ENCODE measurements around the gene NHS.
"Not testable (repeated sequence)": the region's sequence is repeated elsewhere in the genome, so short reads cannot be mapped to it uniquely, and the experiment has no call there.

NHS gene

DNA sequence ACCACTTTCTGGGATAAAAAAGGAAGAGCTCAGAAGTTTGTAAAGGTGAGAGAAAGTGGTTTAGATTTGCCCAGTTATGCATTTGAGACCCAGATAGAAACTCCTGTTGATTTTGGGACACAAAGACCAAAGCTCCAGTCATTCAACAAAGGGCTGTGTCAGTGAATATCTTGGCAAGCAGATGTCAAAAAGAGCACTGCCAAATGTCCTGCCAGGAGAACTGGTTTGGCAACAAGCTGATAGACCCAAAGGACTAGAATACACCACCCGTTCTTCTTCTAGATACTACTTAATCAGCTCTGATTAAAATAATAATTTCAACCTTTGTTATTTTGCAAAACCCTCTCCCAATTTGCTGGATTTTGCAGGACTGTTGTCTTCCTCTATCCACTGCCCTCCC is 121.4 kb downstream of the NHS start:
- Histone ChIP-seq H3K9me3 (ENCODE audit: control insufficient read depth, low read length) (no peaks in the 10 kb centered on the region), H3K36me3 (ENCODE audit: control insufficient read depth, insufficient read depth, low read length, severe bottlenecking) (no peaks in the 10 kb centered on the region), H3K4me1 (ENCODE audit: control insufficient read depth, insufficient read depth, low read length) (peaks cover 32% of the 10 kb centered on the region), H3K9ac (ENCODE audit: low read length) (no peak overlapping the region), H3K4me3 (ENCODE audit: low read length) (no peak overlapping the region), H3K27me3 (replicated peaks; ENCODE audit: control insufficient read depth, insufficient read depth, low read length) (no peaks in the 10 kb centered on the region)
- no peak for DNase-seq (ENCODE audit: low read depth)

DNA sequence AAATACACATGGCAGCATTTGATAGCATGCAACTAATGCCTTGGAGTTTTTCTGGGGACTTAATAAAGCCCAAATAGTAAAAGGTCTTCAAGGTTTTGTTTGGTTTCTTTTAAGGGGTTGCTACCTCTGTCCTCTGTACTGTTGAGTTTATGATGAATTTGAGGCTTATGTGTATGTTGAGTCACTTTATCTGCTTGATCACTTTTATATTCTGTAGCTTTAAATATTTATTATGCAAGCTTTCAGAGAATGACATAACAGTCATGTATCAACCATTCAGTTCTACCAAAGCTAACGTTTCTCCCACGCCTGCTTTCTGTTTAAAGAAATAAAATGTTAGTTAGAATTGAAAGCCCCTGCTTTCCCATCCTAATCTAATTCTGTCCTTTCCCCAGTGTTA is 122.2 kb downstream of the NHS start:
- Histone ChIP-seq H3K9ac (ENCODE audit: low read length) (no peak overlapping the region), H3K4me1 (ENCODE audit: control insufficient read depth, insufficient read depth, low read length) (peaks cover 32% of the 10 kb centered on the region), H3K36me3 (ENCODE audit: control insufficient read depth, insufficient read depth, low read length, severe bottlenecking) (no peaks in the 10 kb centered on the region), H3K9me3 (ENCODE audit: control insufficient read depth, low read length) (no peaks in the 10 kb centered on the region), H3K4me3 (ENCODE audit: low read length) (no peak overlapping the region), H3K27me3 (replicated peaks; ENCODE audit: control insufficient read depth, insufficient read depth, low read length) (no peaks in the 10 kb centered on the region)
- no peak for DNase-seq (ENCODE audit: low read depth)

DNA sequence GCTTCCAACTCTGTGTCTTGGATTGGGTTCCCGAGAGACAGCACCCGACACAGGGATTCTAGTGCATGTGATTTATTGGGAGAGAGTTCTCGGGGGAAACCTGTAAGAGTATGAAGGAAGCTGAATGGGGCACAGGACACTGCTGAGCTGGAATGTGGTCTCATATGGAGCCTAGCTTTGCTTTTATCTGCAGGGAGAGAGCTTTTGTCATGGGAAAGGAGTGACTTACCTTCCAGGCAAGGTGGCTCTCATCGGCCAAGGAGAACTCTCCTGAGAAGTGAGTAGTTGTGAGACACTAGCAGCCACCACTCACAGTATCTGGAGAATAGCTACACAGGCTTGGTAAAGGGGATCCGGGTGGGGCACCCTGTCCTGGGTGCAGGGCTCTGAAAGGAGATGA is 124.5 kb downstream of the NHS start:
- Histone ChIP-seq H3K9ac (ENCODE audit: low read length) (no peak overlapping the region), H3K27me3 (replicated peaks; ENCODE audit: control insufficient read depth, insufficient read depth, low read length) (no peaks in the 10 kb centered on the region), H3K4me1 (ENCODE audit: control insufficient read depth, insufficient read depth, low read length) (peaks cover 22% of the 10 kb centered on the region), H3K36me3 (ENCODE audit: control insufficient read depth, insufficient read depth, low read length, severe bottlenecking) (no peaks in the 10 kb centered on the region), H3K4me3 (ENCODE audit: low read length) (no peak overlapping the region), H3K9me3 (ENCODE audit: control insufficient read depth, low read length) (peaks cover 2% of the 10 kb centered on the region)
- no peak for DNase-seq (ENCODE audit: low read depth)

DNA sequence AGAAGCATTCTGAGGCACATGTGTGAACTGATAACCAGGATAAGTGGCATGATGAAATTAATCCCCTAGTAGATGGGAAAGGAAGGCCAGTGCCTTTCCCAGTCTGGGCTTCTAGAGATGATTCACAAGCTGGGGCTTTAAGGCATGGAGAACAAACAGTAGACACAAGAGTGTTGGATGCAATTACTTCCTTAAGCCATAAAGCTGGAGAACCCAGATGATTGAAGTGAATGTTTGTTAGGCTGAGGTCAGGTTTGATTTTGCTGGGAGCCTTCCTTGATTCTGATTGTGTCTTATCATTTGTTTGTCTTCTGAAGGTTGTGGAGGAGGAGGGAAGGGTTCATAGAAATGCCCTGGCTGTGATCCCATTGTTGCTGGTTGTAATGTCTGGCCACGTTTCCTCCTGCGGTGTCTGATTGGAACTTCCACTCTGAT is 125.2 kb downstream of the NHS start:
- Histone ChIP-seq H3K4me1 (ENCODE audit: control insufficient read depth, insufficient read depth, low read length) (peaks cover 17% of the 10 kb centered on the region), H3K4me3 (ENCODE audit: low read length) (no peak overlapping the region), H3K9me3 (ENCODE audit: control insufficient read depth, low read length) (peaks cover 3% of the 10 kb centered on the region), H3K9ac (ENCODE audit: low read length) (no peak overlapping the region), H3K27me3 (replicated peaks; ENCODE audit: control insufficient read depth, insufficient read depth, low read length) (no peaks in the 10 kb centered on the region), H3K36me3 (ENCODE audit: control insufficient read depth, insufficient read depth, low read length, severe bottlenecking) (no peaks in the 10 kb centered on the region)
- DNase-seq (ENCODE audit: low read depth) = no peak

DNA sequence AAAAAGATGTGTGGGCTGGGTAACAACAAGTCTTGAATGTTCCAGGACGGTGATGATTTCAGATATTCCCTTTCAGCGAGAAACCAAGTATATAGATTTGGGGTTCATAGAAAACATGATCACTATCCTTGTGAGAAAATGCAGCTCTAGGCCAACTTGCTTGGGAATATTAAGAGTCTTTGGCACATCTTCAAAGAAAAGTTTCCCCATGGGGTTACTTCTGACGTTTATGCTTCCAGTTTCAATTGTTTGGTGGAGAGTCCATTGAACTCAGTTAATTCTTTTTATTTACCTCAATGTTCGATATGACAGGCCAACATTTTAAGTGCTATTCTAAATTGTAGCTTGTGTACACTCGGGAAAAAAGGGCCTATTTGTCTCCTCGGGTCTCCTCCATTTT is 126.7 kb downstream of the NHS start:
- no peaks in the 10 kb centered on the region for H3K36me3 ChIP-seq (ENCODE audit: control insufficient read depth, insufficient read depth, low read length, severe bottlenecking)
- peaks cover 12% of the 10 kb centered on the region for H3K9me3 ChIP-seq (ENCODE audit: control insufficient read depth, low read length)
- H3K9ac ChIP-seq (ENCODE audit: low read length) = no peak overlapping the region
- DNase-seq (ENCODE audit: low read depth) = no peak
- peaks cover 3% of the 10 kb centered on the region for H3K4me1 ChIP-seq (ENCODE audit: control insufficient read depth, insufficient read depth, low read length)
- no peaks in the 10 kb centered on the region for H3K27me3 ChIP-seq (replicated peaks; ENCODE audit: control insufficient read depth, insufficient read depth, low read length)
- H3K4me3 ChIP-seq (ENCODE audit: low read length) = no peak overlapping the region

DNA sequence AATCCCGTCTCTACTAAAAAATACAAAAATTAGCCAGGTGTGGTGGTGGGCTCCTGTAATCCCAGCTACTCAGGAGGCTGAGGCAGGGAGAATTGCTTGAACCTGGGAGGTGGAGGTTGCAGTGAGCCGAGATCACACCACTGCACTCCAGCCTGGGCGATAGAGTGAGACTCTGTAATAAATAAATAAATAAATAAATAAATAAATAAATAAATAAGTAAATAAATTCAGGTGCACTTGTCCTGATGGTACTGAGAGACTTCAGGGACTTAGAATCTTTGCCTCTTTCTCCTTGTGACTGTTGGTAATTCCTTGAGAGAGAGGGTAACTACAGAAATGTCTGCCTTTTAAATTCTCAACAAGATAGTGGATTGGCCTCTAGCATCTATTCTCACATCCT is 131.4 kb downstream of the NHS start:
- H3K4me3 ChIP-seq (ENCODE audit: low read length); H3K27me3 ChIP-seq (replicated peaks; ENCODE audit: control insufficient read depth, insufficient read depth, low read length); DNase-seq (ENCODE audit: low read depth): not testable (repeated sequence)

DNA sequence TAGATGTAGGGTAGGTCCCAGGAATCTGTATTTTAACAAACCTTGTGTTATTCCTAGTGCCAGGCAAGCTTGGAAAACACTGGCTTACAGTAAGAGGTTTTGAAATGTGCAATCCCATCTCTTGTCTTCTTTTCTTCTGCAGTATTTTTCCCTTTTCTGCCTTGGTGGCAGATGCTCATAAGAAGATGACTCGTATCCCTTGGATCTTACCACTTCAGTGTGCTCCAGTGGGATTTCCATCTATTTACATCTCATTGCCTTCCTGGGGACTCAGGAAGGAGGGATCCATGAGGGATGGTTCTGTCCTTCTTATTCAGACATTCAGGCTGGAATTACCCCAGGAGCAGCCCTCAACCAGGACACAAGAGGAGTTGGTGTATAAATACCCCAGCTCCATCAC is 136.6 kb downstream of the NHS start:
- peaks cover 18% of the 10 kb centered on the region for H3K9me3 ChIP-seq (ENCODE audit: control insufficient read depth, low read length)
- peaks cover 6% of the 10 kb centered on the region for H3K4me1 ChIP-seq (ENCODE audit: control insufficient read depth, insufficient read depth, low read length)
- H3K4me3 ChIP-seq (ENCODE audit: low read length) = no peak overlapping the region

More for the DNA sequence above, 131.4 kb downstream of the NHS start:
- H3K9ac ChIP-seq (ENCODE audit: low read length); H3K4me1 ChIP-seq (ENCODE audit: control insufficient read depth, insufficient read depth, low read length); H3K36me3 ChIP-seq (ENCODE audit: control insufficient read depth, insufficient read depth, low read length, severe bottlenecking): not testable (repeated sequence)
- H3K9me3 ChIP-seq (ENCODE audit: control insufficient read depth, low read length) = peaks cover 23% of the 10 kb centered on the region

DNA sequence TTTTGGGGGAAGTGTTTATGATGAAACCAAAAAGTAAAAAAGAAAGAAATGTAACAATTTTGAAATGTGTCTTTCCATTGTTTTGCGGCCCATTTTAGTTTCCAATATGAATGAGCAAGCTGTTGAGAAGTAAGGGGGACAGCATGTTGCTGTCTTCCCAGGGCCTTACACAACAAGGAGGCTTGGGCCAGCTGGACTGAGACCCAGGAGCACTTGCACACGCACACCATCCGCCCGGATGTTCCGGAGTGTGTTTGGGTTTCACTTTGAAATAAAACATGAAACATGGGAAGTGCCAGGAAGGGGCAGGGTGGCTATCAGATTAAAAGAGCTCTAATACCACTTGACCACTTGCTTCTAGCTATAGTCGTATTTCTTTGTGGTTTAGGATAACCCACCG is 144.4 kb downstream of the NHS start:
- H3K4me1 ChIP-seq (ENCODE audit: control insufficient read depth, insufficient read depth, low read length) = peaks cover 15% of the 10 kb centered on the region
- peak overlapping the region; percentile 72 for H3K4me3 ChIP-seq (ENCODE audit: low read length)
- no peaks in the 10 kb centered on the region for H3K27me3 ChIP-seq (replicated peaks; ENCODE audit: control insufficient read depth, insufficient read depth, low read length)
- peak overlapping the region; percentile 25 for H3K9ac ChIP-seq (ENCODE audit: low read length)
- no peaks in the 10 kb centered on the region for H3K9me3 ChIP-seq (ENCODE audit: control insufficient read depth, low read length)
- DNase-seq (ENCODE audit: low read depth) = no peak
- no peaks in the 10 kb centered on the region for H3K36me3 ChIP-seq (ENCODE audit: control insufficient read depth, insufficient read depth, low read length, severe bottlenecking)

More for the DNA sequence above, 136.6 kb downstream of the NHS start:
- Histone ChIP-seq H3K27me3 (replicated peaks; ENCODE audit: control insufficient read depth, insufficient read depth, low read length) (peaks cover 4% of the 10 kb centered on the region), H3K9ac (ENCODE audit: low read length) (no peak overlapping the region), H3K36me3 (ENCODE audit: control insufficient read depth, insufficient read depth, low read length, severe bottlenecking) (no peaks in the 10 kb centered on the region)
- DNase-seq (ENCODE audit: low read depth) = no peak

DNA sequence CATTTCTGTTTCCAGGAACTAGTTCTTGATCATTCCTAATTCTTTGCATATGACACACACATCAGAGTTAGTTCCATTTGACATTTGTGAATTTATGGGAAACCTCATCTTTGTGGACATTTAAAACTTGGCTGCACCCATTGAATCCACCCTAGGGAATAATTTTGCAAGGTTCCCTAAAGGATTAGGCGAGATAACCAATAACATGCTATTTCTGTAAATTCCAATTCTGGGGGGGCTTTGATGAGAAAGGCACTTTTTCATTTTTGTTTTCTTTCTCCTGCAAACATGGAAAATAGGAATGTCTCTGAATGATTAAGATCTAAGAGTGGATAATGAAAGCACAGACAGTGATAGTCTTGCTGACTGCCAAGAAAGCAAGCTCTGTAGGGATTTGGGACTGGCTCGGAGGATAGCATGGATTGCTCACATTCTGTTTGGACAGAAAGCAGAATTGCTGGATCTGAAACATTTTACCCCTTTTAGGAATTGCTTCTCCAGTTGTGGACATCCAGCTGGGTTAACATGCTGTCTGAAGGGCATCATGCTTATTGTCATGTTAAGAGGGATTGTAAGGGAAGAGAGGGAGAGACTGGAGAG is 145.1 kb downstream of the NHS start:
- Histone ChIP-seq H3K9me3 (ENCODE audit: control insufficient read depth, low read length) (no peaks in the 10 kb centered on the region), H3K4me3 (ENCODE audit: low read length) (peak overlapping the region; percentile 72), H3K36me3 (ENCODE audit: control insufficient read depth, insufficient read depth, low read length, severe bottlenecking) (no peaks in the 10 kb centered on the region), H3K9ac (ENCODE audit: low read length) (peak overlapping the region; percentile 5), H3K4me1 (ENCODE audit: control insufficient read depth, insufficient read depth, low read length) (peaks cover 21% of the 10 kb centered on the region), H3K27me3 (replicated peaks; ENCODE audit: control insufficient read depth, insufficient read depth, low read length) (no peaks in the 10 kb centered on the region)
- peak; percentile 37 for DNase-seq (ENCODE audit: low read depth)

DNA sequence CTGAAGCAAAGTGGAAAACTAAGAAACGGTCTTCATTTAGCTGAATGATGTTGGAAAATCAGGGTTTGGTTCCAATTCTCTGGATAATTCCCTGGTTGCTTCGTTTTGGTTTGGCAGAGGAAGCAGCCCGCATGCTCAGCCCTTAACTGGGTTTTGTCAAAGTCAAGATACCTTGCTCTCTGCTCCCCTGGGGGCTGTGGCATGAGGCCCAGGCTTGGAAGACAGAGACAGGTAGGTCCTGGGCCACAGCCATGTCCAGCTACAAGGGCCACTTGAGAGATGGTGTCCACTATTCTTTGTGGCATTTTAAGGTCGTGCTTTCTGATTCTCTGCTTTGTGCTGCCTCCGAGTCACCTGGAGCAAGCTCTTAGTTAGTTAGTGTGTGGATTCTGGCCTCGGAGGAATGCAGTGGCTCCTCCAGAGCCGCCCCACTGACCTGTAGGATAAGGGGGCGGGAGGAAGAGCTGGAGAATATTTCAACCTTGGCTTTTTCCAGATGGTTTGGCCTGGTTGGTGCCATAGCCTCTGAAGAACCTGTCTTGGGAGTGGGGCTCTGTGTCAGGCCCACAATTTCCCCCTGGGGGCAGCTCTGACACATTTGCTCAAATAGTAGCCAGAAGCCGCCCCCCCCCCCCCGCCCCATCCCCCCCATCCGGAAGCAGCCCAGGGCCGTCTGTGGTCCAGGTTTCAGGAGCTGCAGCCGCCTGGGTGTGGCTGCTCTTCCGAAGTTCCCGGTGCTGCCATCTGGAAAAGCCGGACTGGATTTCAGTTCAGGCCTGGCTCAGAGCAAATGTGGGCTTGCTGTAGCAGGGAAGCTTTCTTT is 147.1 kb downstream of the NHS start:
- DNase-seq (ENCODE audit: low read depth) = no peak
- H3K9me3 ChIP-seq (ENCODE audit: control insufficient read depth, low read length) = no peaks in the 10 kb centered on the region
- peaks cover 31% of the 10 kb centered on the region for H3K4me1 ChIP-seq (ENCODE audit: control insufficient read depth, insufficient read depth, low read length)
- H3K27me3 ChIP-seq (replicated peaks; ENCODE audit: control insufficient read depth, insufficient read depth, low read length) = no peaks in the 10 kb centered on the region
- H3K36me3 ChIP-seq (ENCODE audit: control insufficient read depth, insufficient read depth, low read length, severe bottlenecking) = no peaks in the 10 kb centered on the region
- no peak overlapping the region for H3K9ac ChIP-seq (ENCODE audit: low read length)
- no peak overlapping the region for H3K4me3 ChIP-seq (ENCODE audit: low read length)

DNA sequence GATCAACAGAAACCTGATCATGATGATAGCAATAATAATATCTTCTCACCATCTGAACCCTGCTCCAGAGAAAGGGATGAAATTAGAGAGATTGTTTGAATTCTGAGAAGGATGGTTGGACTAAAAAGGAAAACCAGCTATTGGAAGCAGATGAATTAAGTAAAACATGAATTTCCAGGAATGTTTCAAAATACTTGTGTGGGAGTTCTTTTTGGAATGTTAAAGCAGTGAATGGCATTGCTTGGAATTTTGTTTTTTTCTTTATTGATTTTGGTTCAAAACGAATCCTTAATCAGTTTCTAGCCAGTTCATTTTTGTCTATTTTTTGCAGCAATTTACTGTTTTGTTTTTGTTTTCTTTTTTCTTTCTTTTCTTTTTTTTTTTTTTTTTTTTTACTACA is 150.3 kb downstream of the NHS start:
- H3K36me3 ChIP-seq (ENCODE audit: control insufficient read depth, insufficient read depth, low read length, severe bottlenecking) = no peaks in the 10 kb centered on the region
- no peak for DNase-seq (ENCODE audit: low read depth)

More for the DNA sequence above, 150.3 kb downstream of the NHS start:
- H3K4me3 ChIP-seq (ENCODE audit: low read length) = no peak overlapping the region
- peaks cover 34% of the 10 kb centered on the region for H3K4me1 ChIP-seq (ENCODE audit: control insufficient read depth, insufficient read depth, low read length)
- H3K9me3 ChIP-seq (ENCODE audit: control insufficient read depth, low read length) = no peaks in the 10 kb centered on the region
- H3K9ac ChIP-seq (ENCODE audit: low read length) = no peak overlapping the region
- no peaks in the 10 kb centered on the region for H3K27me3 ChIP-seq (replicated peaks; ENCODE audit: control insufficient read depth, insufficient read depth, low read length)

Data from adipocyte (in vitro differentiated cells).